IPS DF 6.9 (cell line): Measurements from ENCODE around the gene KCNG4.

Experiments used
- DNase-seq: peaks from one replicate; pipeline ENCODE4 v3.0.0-alpha.2; 2013; ENCODE audit warnings: low read depth, low spot score
- H3K27ac ChIP-seq: one replicate; pipeline ENCODE4 v1.5.1; 2013; ENCODE audit warnings: low read length, control low read depth
- H3K27me3 ChIP-seq: 2 replicates; pipeline ENCODE4 v1.6.1; 2013; ENCODE audit warnings: mild to moderate bottlenecking, low read length; ENCODE audit not compliant: control insufficient read depth, insufficient read depth
- H3K36me3 ChIP-seq: 2 replicates; pipeline ENCODE4 v1.6.1; 2013; ENCODE audit warnings: low read length; ENCODE audit not compliant: control insufficient read depth, insufficient read depth
- H3K4me1 ChIP-seq: 2 replicates; pipeline ENCODE4 v1.6.1; 2013; ENCODE audit warnings: low read length; ENCODE audit not compliant: control insufficient read depth, insufficient read depth
- H3K4me3 ChIP-seq: 2 replicates; pipeline ENCODE4 v1.5.1; 2013; ENCODE audit warnings: mild to moderate bottlenecking, low read length
- H3K9me3 ChIP-seq: 2 replicates; pipeline ENCODE4 v1.6.1; 2013; ENCODE audit warnings: low read length, inconsistent platforms; ENCODE audit not compliant: control insufficient read depth, insufficient read depth
- WGBS: extraction: QIAGEN DNeasy Blood & Tissue Kit; methylation state at CpG from one replicate; pipeline ENCODE4 v1.1.7; 2013; ENCODE audit warnings: mixed read lengths, missing lambda C conversion rate; ENCODE audit not compliant: insufficient read length, insufficient coverage; 5-methylcytosine and 5-hydroxymethylcytosine counted together

KCNG4 gene

DNA sequence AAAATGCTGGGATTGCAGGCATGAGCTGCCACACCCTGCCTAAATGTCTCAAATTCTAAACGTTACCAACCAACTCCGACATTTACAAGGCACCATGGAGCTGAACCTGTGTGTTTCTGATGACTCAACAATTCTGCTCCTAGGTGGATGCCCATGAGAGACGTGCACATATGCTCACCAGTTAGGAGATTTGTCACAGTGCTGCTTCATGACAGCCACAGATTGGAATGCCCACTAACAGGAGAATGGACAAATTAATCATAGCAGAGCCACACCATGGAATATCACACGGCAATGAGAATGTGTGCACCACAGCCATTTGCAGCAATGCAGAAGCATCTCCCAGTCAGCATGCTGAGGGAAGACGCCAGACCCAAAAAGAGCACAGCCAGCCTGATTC, 8.0 kb upstream of the KCNG4 start:
- no peaks in the 10 kb centered on the region for H3K4me1 ChIP-seq
- no peak for DNase-seq
- no peak overlapping the region for H3K27ac ChIP-seq
- H3K4me3 ChIP-seq: no peak overlapping the region
- no peaks in the 10 kb centered on the region for H3K27me3 ChIP-seq
- H3K9me3 ChIP-seq: no peaks in the 10 kb centered on the region
- no CpG with 5 or more reads among the region's 5 CpGs for WGBS
- no peaks in the 10 kb centered on the region for H3K36me3 ChIP-seq

DNA sequence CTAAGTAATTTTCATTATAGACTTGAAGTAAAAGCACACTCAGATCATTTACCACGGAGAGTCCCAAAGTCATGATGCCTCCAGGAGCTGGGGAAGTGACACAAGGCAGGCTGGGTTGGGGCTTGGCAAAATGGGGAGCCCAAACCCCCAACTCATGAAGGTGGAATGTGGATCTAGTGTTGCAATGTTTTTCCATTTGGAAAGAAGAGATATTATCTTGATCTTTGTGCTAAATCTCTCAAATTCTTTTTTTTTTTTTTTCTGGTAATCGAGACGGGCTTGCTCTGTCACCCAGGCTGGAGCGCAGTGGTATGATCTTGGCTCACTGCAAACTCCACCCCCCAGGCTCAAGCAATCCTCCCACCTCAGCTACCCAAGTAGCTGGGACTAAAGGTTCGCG, 7.5 kb upstream of the KCNG4 start:
- no peaks in the 10 kb centered on the region for H3K27me3 ChIP-seq
- H3K36me3 ChIP-seq: no peaks in the 10 kb centered on the region
- no peaks in the 10 kb centered on the region for H3K9me3 ChIP-seq
- no peaks in the 10 kb centered on the region for H3K4me1 ChIP-seq
- H3K4me3 ChIP-seq: no peak overlapping the region
- H3K27ac ChIP-seq: no peak overlapping the region
- WGBS: no CpG with 5 or more reads among the region's 6 CpGs
- DNase-seq: no peak

DNA sequence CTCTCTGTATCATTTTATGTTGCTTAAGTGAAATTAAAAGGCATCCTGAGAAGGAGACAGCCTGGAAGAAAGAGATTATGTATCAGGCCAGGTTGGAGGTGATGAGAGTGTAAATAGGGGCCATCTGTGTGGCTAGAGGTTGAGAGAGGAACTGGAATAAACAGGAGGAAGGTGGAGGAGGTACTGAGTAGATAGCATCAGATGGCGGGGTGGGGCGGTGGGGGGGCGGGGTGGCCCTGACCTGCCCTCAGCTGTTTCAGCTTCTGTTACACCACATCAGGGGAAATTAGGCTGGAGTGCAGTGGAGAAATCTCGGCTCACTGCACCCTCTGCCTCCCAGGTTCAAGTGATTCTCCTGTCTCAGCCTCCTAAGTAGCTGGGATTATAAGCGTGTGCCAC, 6.9 kb upstream of the KCNG4 start:
- no peaks in the 10 kb centered on the region for H3K9me3 ChIP-seq
- H3K4me3 ChIP-seq: no peak overlapping the region
- no peaks in the 10 kb centered on the region for H3K27me3 ChIP-seq
- H3K36me3 ChIP-seq: no peaks in the 10 kb centered on the region
- DNase-seq: no peak
- H3K27ac ChIP-seq: no peak overlapping the region
- no peaks in the 10 kb centered on the region for H3K4me1 ChIP-seq
- WGBS: no CpG with 5 or more reads among the region's 5 CpGs

DNA sequence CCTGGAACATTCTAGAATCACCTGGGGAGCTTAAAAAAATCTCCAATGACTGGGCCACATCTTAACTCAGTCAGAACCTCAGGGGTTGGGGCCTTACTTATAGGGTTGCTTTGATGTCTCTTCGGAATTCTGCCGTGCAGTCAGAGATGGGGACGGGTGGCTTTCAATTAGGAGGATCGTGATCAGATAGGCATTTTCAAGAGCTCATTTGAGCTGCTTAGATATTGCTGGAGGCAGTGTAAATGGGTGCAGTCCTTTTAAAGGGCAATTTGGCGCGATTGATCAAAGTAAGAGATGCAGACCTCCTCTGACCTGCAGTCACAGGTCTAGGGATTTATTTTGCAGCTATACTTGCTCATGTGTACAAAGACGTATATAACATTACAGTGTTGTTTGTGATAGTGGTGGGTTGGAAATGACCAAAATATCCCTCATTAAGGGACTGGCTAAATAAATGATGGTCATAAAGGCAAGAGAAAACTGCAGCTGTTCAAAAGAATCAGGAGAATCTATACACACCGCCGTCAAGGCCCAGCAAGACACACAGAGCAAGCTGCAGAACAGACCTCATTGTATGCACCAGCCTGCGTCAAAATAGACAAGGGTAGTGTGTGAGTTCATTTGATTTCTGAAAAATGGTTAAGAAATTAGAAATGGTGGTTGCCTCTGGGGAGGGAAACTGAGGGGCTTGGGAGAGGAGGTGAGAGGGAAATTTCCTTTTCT, 6.3 kb upstream of the KCNG4 start:
- Histone ChIP-seq H3K4me1 (no peaks in the 10 kb centered on the region), H3K9me3 (no peaks in the 10 kb centered on the region), H3K27ac (no peak overlapping the region), H3K27me3 (no peaks in the 10 kb centered on the region), H3K4me3 (no peak overlapping the region), H3K36me3 (no peaks in the 10 kb centered on the region)
- DNase-seq: no peak
- no CpG with 5 or more reads among the region's 10 CpGs for WGBS

DNA sequence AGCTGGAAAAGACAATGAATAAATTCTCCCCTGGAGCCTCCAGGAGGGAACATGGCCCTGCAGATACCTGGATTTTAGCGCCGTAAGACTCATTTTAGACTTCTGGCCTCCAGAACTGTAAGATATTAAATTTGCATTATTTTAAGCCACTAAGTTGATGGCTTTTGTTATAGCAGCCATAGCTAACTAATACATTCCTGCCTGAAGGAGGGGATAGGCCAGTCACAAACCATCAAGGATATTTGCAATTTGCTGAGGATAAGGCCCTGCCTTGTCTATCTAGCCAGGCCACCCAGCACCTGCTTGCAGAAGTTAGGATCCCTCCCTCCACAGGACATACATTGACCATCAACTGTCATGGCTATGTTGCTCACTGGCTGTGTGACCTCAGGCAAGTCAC, 4.9 kb upstream of the KCNG4 start:
- Histone ChIP-seq H3K9me3 (no peaks in the 10 kb centered on the region), H3K4me1 (0 out of 2 replicates have a peak, but pooled peaks cover 1% of the 10 kb centered on the region), H3K4me3 (no peak overlapping the region), H3K36me3 (no peaks in the 10 kb centered on the region), H3K27me3 (no peaks in the 10 kb centered on the region), H3K27ac (no peak overlapping the region)
- no CpG with 5 or more reads among the region's 2 CpGs for WGBS
- DNase-seq: no peak

DNA sequence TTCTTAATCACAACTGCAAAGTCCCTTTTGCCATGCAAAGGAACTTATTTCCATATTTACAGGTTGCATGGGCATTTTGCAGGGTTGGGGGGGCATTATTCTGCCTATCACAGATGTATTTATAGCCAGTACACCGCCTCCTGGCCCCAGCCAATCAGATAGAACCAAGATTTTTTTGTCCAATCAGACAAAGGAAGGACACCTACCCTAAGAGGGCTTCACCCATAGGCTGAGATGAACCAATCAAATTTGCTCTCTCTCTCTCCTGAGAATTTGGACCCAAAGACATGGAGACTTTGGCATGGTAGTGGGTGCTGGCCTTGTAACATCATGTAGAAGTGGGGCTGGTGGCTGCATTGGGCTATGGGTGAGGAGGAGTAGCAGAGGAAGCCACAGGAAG, 3.9 kb upstream of the KCNG4 start:
- Histone ChIP-seq H3K27me3 (no peaks in the 10 kb centered on the region), H3K27ac (no peak overlapping the region), H3K9me3 (no peaks in the 10 kb centered on the region), H3K4me3 (no peak overlapping the region), H3K4me1 (0 out of 2 replicates have a peak, but pooled peaks cover 1% of the 10 kb centered on the region), H3K36me3 (no peaks in the 10 kb centered on the region)
- DNase-seq: no peak
- WGBS: no CpG with 5 or more reads among the region's 1 CpG

DNA sequence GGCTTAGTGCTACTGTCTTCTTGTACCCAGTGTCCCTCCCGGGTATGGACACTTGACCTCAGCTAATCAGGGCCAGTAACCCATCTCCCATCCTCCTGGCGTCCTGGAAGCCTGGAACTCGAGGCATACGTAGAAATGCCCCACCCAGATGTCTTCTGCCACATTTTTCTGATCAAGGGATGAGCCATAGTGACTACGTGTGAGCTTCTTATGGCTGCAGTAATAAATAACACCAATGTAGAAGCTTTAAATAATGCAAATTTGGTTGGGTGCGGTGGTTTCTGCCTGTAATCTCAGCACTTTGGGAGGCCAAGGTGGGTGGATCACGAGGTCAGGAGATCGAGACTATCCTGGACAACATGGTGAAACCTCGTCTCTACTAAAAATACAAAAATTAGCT, 3.0 kb upstream of the KCNG4 start:
- 0 out of 2 replicates have a peak, but pooled peaks cover 1% of the 10 kb centered on the region for H3K4me1 ChIP-seq
- no CpG with 5 or more reads among the region's 9 CpGs for WGBS
- H3K27ac ChIP-seq: no peak overlapping the region
- H3K9me3 ChIP-seq: no peaks in the 10 kb centered on the region
- no peak overlapping the region for H3K4me3 ChIP-seq
- no peak for DNase-seq
- no peaks in the 10 kb centered on the region for H3K27me3 ChIP-seq
- H3K36me3 ChIP-seq: no peaks in the 10 kb centered on the region

DNA sequence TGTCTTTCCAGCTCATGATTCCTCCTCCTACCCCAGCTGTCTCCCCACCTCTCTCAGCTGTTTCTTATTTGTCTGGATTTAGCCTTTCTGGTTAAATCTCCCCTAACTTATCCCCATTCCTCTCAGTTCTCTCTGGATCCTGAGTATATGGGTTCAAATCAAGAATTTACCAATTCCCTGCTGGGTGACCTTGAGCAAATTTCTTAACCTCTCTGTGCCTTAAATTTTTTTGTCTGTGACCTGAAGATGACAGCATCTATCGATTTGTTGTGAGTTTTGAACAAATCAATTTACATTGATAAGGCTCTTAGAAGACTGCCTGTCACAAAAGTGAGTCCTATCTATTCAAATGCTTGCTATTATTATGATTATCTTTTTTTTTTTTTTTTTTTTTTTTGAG, 2.0 kb upstream of the KCNG4 start:
- no CpG with 5 or more reads among the region's 1 CpG for WGBS
- Histone ChIP-seq H3K4me3 (no peak overlapping the region), H3K36me3 (no peaks in the 10 kb centered on the region), H3K27ac (no peak overlapping the region), H3K9me3 (no peaks in the 10 kb centered on the region), H3K4me1 (0 out of 2 replicates have a peak, but pooled peaks cover 1% of the 10 kb centered on the region), H3K27me3 (no peaks in the 10 kb centered on the region)
- no peak for DNase-seq

DNA sequence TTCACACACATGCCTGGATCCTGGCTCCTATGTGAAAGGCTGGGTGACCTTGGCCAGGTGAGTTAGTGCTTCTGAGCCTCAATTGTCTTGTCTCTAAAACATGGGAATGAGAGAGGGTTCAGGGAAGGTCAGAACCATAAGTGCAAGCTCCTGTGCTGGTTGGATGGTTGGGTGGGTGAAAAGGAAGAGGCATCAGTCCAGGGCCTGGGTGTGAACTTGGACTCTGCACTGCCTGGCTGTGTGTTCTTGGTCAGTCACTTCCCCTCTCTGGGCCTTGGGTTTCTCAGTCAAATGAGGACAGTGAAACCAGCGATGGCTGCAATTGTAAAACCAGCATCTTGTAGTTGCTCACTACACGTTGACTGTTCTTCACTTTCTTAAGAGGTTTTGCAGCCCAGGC, 643 bp upstream of the KCNG4 start:
- no peak for DNase-seq
- Histone ChIP-seq H3K27ac (no peak overlapping the region), H3K9me3 (no peaks in the 10 kb centered on the region), H3K4me3 (no peak overlapping the region), H3K4me1 (0 out of 2 replicates have a peak, but pooled peaks cover 1% of the 10 kb centered on the region), H3K36me3 (no peaks in the 10 kb centered on the region), H3K27me3 (no peaks in the 10 kb centered on the region; the same call in 1 of the 2 replicates)
- no CpG with 5 or more reads among the region's 2 CpGs for WGBS

DNA sequence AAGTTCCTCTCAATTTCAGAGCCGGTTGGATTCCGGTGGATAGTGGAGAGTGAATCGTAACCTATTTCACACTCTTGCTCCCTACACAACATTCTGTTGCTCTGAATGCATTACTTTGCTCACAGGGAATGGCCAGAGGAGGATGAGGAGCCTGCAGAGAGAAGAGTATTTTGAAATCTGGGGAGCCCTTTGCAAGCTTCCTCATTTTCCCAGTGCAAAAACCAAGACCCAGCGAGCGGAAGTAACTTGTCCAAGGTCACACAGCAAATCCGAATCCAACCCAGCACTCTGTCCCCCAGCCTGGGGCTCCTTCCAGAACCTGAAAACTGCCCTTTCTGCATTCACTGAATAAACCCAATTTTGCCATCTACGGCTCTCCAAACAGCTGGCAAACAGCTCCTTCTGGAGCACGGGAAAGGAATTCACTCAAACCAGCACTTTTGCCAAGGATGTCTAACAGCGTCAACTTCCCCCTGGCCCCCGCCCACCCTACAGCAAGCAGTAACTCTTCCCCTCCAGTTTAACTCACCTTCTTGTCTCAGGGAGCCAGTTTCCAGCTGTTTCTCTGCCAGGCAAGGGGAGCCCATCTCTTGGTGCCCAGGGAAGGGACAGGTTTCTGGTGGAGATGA, 557 bp downstream of the KCNG4 start:
- Histone ChIP-seq H3K4me3 (no peak overlapping the region), H3K27me3 (no peaks in the 10 kb centered on the region; the same call in 1 of the 2 replicates), H3K9me3 (no peaks in the 10 kb centered on the region), H3K4me1 (0 out of 2 replicates have a peak, but pooled peaks cover 1% of the 10 kb centered on the region), H3K36me3 (no peaks in the 10 kb centered on the region), H3K27ac (no peak overlapping the region)
- no CpG with 5 or more reads among the region's 10 CpGs for WGBS
- no peak for DNase-seq
